CD4-positive, alpha-beta T cell treated with Interleukin-15 for 4 hours (primary cell): ENCODE results near the gene SLC2A1.

Source experiments
- DNase-seq: peaks from one replicate; pipeline ENCODE4 v3.0.0-alpha.2; 2020; ENCODE audit warnings: low spot score

The SLC2A1 gene

GRCh38 chr1:42960566-42961311 lies 2.1 kb upstream of the SLC2A1 start:
- DNase-seq: no peak

GRCh38 chr1:42960122-42960390 lies 1.4 kb upstream of the SLC2A1 start:
- DNase-seq: no peak

- peak; percentile 54 for DNase-seq
Measured at GRCh38 chr1:42957880-42958487, 684 bp downstream of the SLC2A1 start.

GRCh38 chr1:42957229-42957879 lies 1.3 kb downstream of the SLC2A1 start:
- no peak for DNase-seq

- DNase-seq: no peak
Measured at GRCh38 chr1:42956739-42957138, 1.9 kb downstream of the SLC2A1 start.

GRCh38 chr1:42955311-42956063 lies 3.2 kb downstream of the SLC2A1 start:
- peak; percentile 52 for DNase-seq

- DNase-seq: no peak
Measured at GRCh38 chr1:42953182-42954180, 5.2 kb downstream of the SLC2A1 start.

- DNase-seq: peak; percentile 46
Measured at GRCh38 chr1:42952303-42953001, 6.2 kb downstream of the SLC2A1 start.

GRCh38 chr1:42951588-42951987 lies 7.1 kb downstream of the SLC2A1 start:
- DNase-seq: no peak

GRCh38 chr1:42950116-42950481 lies 8.6 kb downstream of the SLC2A1 start:
- DNase-seq: no peak

- DNase-seq: no peak
Measured at GRCh38 chr1:42949312-42950115, 9.2 kb downstream of the SLC2A1 start.

GRCh38 chr1:42947965-42948732 lies 10.5 kb downstream of the SLC2A1 start:
- no peak for DNase-seq

GRCh38 chr1:42947117-42947516 lies 11.6 kb downstream of the SLC2A1 start:
- no peak for DNase-seq

- no peak for DNase-seq
Measured at GRCh38 chr1:42946120-42946898, 12.4 kb downstream of the SLC2A1 start.

- peak; percentile 54 for DNase-seq
Measured at GRCh38 chr1:42945164-42945563, 13.5 kb downstream of the SLC2A1 start.

GRCh38 chr1:42944246-42944928 lies 14.3 kb downstream of the SLC2A1 start:
- no peak for DNase-seq

- DNase-seq: no peak
Measured at GRCh38 chr1:42943728-42944127, 14.9 kb downstream of the SLC2A1 start.

GRCh38 chr1:42943166-42943565 lies 15.5 kb downstream of the SLC2A1 start:
- DNase-seq: peak; percentile 53
